Fibroblast of skin of left quadriceps (primary cell): Measurements from ENCODE around the gene UQCRQ.
A peak's percentile ranks its signal among the peaks of the same experiment; 100 is the strongest.

Source experiments
- DNase-seq, 2 experiments: peaks; one replicate each; pipeline ENCODE4 v3.0.0-alpha.2; 2013; ENCODE audit warnings: low read depth in 2 of 2

UQCRQ gene

GRCh38 chr5:132866342-132867045, at the start of gene UQCRQ, which contains the start of gene GDF9:
Gene UQCRQ, plus strand, starts transcription at chr5:132866642. Its CDS starts 240 bp downstream, at chr5:132866882.
Gene GDF9, minus strand, starts transcription at chr5:132866469. Its CDS starts 1,936 bp downstream, at chr5:132864533.
- peak; percentile 99 for DNase-seq

GRCh38 chr5:132817011-132817410, 49.4 kb upstream of the UQCRQ start:
- DNase-seq, result no peak

GRCh38 chr5:132819468-132819867, 47.0 kb upstream of the UQCRQ start:
- no peak for DNase-seq

- DNase-seq, result peak; percentile 64 to 67
Observed at GRCh38 chr5:132820162-132820754, 46.2 kb upstream of the UQCRQ start.

- no peak for DNase-seq
Observed at GRCh38 chr5:132821350-132821749, 45.1 kb upstream of the UQCRQ start.

GRCh38 chr5:132821791-132822190, 44.7 kb upstream of the UQCRQ start:
- DNase-seq, result no peak

GRCh38 chr5:132822650-132823480, 43.6 kb upstream of the UQCRQ start:
- no peak for DNase-seq

- no peak for DNase-seq
Observed at GRCh38 chr5:132823481-132824050, 42.9 kb upstream of the UQCRQ start.

GRCh38 chr5:132824426-132824825, 42.0 kb upstream of the UQCRQ start:
- no peak for DNase-seq

GRCh38 chr5:132825033-132825833, 41.2 kb upstream of the UQCRQ start:
- DNase-seq, result no peak

GRCh38 chr5:132825834-132826391, 40.5 kb upstream of the UQCRQ start:
- no peak for DNase-seq

GRCh38 chr5:132826424-132827082, 39.9 kb upstream of the UQCRQ start:
- no peak for DNase-seq

GRCh38 chr5:132827943-132828673, 38.3 kb upstream of the UQCRQ start:
- DNase-seq, result no peak

GRCh38 chr5:132828846-132829494, 37.5 kb upstream of the UQCRQ start:
- no peak for DNase-seq

GRCh38 chr5:132829742-132830435, 36.6 kb upstream of the UQCRQ start:
- DNase-seq, result no peak

- no peak for DNase-seq
Observed at GRCh38 chr5:132830436-132831094, 35.9 kb upstream of the UQCRQ start, which contains the start of gene SHROOM1. Gene SHROOM1, minus strand, starts transcription at chr5:132830647. Its CDS starts 4,507 bp downstream, at chr5:132826140.

GRCh38 chr5:132831095-132831860, 35.2 kb upstream of the UQCRQ start:
- no peak for DNase-seq
